IMR-90 (cell line): ENCODE measurements around the gene TEX14.

Experiments
- FOS ChIP-seq: fragments of 150-350 bp; IDR thresholded peaks from 2 replicates; pipeline ENCODE4 v1.6.1; 2016; ENCODE audit warnings: low read depth, low read length
- MAZ ChIP-seq: IDR thresholded peaks from 2 replicates; pipeline ENCODE4 v1.6.1; 2012; ENCODE audit warnings: low read depth, mild to moderate bottlenecking, low read length, improper control_type of control experiment, moderate library complexity, borderline replicate concordance
- POLR2A ChIP-seq: IDR thresholded peaks from 2 replicates; pipeline ENCODE4 v1.6.1; 2012; ENCODE audit warnings: mild to moderate bottlenecking, low read depth, low read length
- RFX5 ChIP-seq: IDR thresholded peaks from 2 replicates; pipeline ENCODE4 v1.8.0; 2012; ENCODE audit warnings: low read depth, mild to moderate bottlenecking, low read length, moderate library complexity
- TF ChIP-seq, protein P1 (sequence below): conservative IDR thresholded peaks from 2 replicates; pipeline ENCODE4 v1.5.1; 2012; ENCODE audit warnings: mild to moderate bottlenecking, low read depth, low read length, improper control_type of control experiment

DNA sequence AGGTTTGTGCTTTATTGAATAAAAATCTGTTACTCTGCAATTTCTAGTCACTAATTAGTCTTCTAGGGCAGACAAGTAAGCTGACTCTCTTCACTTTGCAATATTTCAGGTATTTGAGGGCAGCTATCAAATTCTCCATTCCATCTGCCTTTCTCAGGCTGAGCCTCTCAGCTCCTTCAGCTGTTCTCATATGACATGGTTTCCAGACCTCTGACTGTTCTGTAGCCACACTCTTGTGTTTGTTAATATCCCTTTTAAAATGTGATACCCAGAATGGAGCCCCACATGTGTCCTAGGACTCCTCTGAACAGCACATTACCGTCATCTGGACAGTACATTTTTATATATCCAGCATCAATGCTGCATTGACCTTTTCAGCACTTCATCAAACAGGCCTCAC lies 131.3 kb downstream of the TEX14 start:
- TF ChIP-seq, protein P1, sequence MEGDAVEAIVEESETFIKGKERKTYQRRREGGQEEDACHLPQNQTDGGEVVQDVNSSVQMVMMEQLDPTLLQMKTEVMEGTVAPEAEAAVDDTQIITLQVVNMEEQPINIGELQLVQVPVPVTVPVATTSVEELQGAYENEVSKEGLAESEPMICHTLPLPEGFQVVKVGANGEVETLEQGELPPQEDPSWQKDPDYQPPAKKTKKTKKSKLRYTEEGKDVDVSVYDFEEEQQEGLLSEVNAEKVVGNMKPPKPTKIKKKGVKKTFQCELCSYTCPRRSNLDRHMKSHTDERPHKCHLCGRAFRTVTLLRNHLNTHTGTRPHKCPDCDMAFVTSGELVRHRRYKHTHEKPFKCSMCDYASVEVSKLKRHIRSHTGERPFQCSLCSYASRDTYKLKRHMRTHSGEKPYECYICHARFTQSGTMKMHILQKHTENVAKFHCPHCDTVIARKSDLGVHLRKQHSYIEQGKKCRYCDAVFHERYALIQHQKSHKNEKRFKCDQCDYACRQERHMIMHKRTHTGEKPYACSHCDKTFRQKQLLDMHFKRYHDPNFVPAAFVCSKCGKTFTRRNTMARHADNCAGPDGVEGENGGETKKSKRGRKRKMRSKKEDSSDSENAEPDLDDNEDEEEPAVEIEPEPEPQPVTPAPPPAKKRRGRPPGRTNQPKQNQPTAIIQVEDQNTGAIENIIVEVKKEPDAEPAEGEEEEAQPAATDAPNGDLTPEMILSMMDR, result no peak
- no peak for TF ChIP-seq RFX5
- no peak for TF ChIP-seq FOS
- no peak for TF ChIP-seq MAZ
- TF ChIP-seq POLR2A, result no peak
